Right lobe of liver (tissue), 6 donors: Measurements from ENCODE around the gene ZNF710. TPM values are rescaled to one million over a fixed set of nuclear protein-coding genes. Genes with fewer than 3 reads are reported as not detected.

Experiments
- ATAC-seq, 4 donors: fragments of 200-7000 bp; cut with Tn5 transposase; one replicate each; pipeline ENCODE4 v1.9.1; 2020; ENCODE audit warnings: mild to moderate bottlenecking in 4 of 4, moderate library complexity in 4 of 4
- DNase-seq, 3 donors: peaks; one replicate each; pipeline ENCODE4 v3.0.0-alpha.2; 2020
- H3K27ac ChIP-seq, 3 donors: fragments of 200-600 bp; one replicate each; pipeline ENCODE4 v1.8.0; 2022
- H3K27me3 ChIP-seq, 2 donors: fragments of 200-600 bp; one replicate each; pipeline ENCODE4 v1.8.0; 2022
- H3K36me3 ChIP-seq, 4 donors: fragments of 200-600 bp; sonication (generic) in 1 of 4; one replicate each; pipeline versions ENCODE4 v1.5.1 to v1.8.0; 2017 to 2022; ENCODE audit warnings: control low read depth in 1 of 4
- H3K4me1 ChIP-seq, 4 donors: fragments of 200-600 bp; sonication (generic) in 1 of 4; one replicate each; pipeline versions ENCODE4 v1.5.1 to v1.8.0; 2017 to 2022; ENCODE audit warnings: control low read depth in 1 of 4
- H3K4me3 ChIP-seq, 3 donors: fragments of 200-600 bp; one replicate each; pipeline ENCODE4 v1.8.0; 2022
- H3K9me3 ChIP-seq, 4 donors: fragments of 200-600 bp; sonication (generic) in 1 of 4; one replicate each; pipeline versions ENCODE4 v1.5.1 to v1.8.0; 2017 to 2022; ENCODE audit warnings: control low read depth in 1 of 4
- POLR2A ChIP-seq: fragments of 450-650 bp; IDR thresholded peaks from one replicate; pipeline ENCODE4 v1.6.1; 2017; ENCODE audit warnings: antibody characterized with exemption, mild to moderate bottlenecking
- WGBS: methylation state at CpG from one replicate; pipeline ENCODE4 v1.1.6; 2018; ENCODE audit warnings: low coverage, low lambda C conversion rate; ENCODE audit not compliant: insufficient coverage; ENCODE audit errors: missing lambda C conversion rate; 5-methylcytosine and 5-hydroxymethylcytosine counted together
- intact Hi-C, 2 donors: fragments of 100-400 bp; cut with DNase I; formaldehyde crosslinking; loops; one replicate each; pipeline versions ENCODE4 v1.11.2 to v1.14.1; 2022
- total RNA-seq, 6 experiments: library from RNA; depleted of rRNA in 2 of 6; stranded (reverse); fragments of >200 nt in 2 of 6; fragmentation: NEBNext Ultra II Directional in 3 of 6; extraction: Animal tissue kit (Norgen Biotek cat#: 25700) in 3 of 6; gene quantifications; one replicate each; pipeline versions ENCODE4 v1.1.0 to v1.2.4, GENCODE V29; 2016 to 2023
- TF ChIP-seq, protein P1 (sequence below), 4 donors: fragments of 200-600 bp in 3 of 4; fragments of 450-650 bp in 1 of 4; IDR thresholded peaks; one replicate each; pipeline versions ENCODE4 v1.5.1 to v1.8.0; 2016 to 2022; ENCODE audit warnings: antibody characterized with exemption in 4 of 4, mild to moderate bottlenecking in 2 of 4
- donor health status: DM: no; HTN: yes; CAD: no.
- donor health status: DM: no; HTN: no; CAD: no.
- donor health status: DM: no; HTN: no; CAD: no.
- donor health status: DM: no; HTN: yes; CAD: no.
- donor health status: DM: no; HTN: yes; CAD: no.

Gene ZNF710
- total RNA-seq, 6 experiments from 2014 or later, result 4.7 to 17.1 (median 7.4) TPM

DNA sequence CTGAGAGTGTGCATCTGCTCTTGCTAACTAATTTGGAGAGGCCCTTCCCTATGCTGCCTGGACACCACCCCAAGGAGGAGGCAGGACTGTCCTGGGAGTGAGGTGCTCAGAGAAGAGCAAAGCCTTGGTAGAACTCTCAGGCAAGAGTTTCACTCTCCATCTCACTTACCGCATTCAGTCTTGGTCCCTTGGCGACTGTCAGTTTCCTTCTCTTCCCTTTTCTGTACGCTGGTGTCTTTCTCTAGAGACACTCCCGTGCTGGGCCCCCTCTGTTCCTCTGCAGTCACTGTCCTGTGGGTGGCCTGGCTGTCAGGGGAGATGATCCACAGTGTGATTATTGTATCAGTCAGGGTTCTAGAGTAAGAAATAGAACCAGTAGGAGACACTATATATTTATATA lies 57.2 kb downstream of the ZNF710 start:
- H3K9me3 ChIP-seq, result no peaks in the 10 kb centered on the region
- H3K4me1 ChIP-seq, result peaks cover 0 to 16% (median 5%) of the 10 kb centered on the region in 4 donors
- no peaks in the 10 kb centered on the region for H3K36me3 ChIP-seq
- intact Hi-C loops, result no loop called here
- no peaks in the 10 kb centered on the region for H3K27me3 ChIP-seq
- no peak overlapping the region for H3K4me3 ChIP-seq
- DNase-seq (no peak), ATAC-seq (peak in 1 of 4 donors; percentile 5)
- H3K27ac ChIP-seq, result peak overlapping the region in 2 of 3 donors; percentile 29 to 51
- TF ChIP-seq, protein P1, sequence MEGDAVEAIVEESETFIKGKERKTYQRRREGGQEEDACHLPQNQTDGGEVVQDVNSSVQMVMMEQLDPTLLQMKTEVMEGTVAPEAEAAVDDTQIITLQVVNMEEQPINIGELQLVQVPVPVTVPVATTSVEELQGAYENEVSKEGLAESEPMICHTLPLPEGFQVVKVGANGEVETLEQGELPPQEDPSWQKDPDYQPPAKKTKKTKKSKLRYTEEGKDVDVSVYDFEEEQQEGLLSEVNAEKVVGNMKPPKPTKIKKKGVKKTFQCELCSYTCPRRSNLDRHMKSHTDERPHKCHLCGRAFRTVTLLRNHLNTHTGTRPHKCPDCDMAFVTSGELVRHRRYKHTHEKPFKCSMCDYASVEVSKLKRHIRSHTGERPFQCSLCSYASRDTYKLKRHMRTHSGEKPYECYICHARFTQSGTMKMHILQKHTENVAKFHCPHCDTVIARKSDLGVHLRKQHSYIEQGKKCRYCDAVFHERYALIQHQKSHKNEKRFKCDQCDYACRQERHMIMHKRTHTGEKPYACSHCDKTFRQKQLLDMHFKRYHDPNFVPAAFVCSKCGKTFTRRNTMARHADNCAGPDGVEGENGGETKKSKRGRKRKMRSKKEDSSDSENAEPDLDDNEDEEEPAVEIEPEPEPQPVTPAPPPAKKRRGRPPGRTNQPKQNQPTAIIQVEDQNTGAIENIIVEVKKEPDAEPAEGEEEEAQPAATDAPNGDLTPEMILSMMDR (IDR thresholded peaks at IDR 0.05), result no peak
- no peak for TF ChIP-seq POLR2A
- WGBS, result 68% methylated on average over 3 of the region's 4 CpGs

DNA sequence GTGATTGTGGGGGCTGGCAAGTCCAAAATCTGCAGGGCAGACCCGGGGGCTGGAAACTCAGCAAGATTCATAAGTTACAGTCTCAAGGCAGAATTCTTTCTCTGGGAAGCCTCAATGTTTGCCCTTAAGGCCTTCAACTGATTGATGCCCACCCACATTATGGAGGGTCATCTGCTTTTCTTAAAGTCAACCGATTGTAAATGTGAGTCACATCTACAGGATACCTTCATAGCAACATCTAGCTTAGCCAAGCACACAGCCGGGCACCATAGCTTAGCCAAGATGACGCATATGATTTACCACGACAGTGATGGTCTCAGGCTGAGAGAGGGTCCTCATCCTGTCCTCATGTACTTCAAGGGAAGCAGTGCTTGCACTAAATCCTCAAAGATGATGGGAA lies 57.7 kb downstream of the ZNF710 start:
- WGBS, result 78% methylated on average over 2 of the region's 5 CpGs
- Histone ChIP-seq H3K4me1 (peaks cover 0 to 16% (median 5%) of the 10 kb centered on the region in 4 donors), H3K36me3 (no peaks in the 10 kb centered on the region), H3K4me3 (no peak overlapping the region), H3K9me3 (no peaks in the 10 kb centered on the region), H3K27ac (peak overlapping the region; percentile 15 to 63 (median 61)), H3K27me3 (no peaks in the 10 kb centered on the region)
- intact Hi-C loops, result no loop called here
- no peak for DNase-seq
- no peak for TF ChIP-seq POLR2A
- TF ChIP-seq, protein P1 (IDR thresholded peaks at IDR 0.05), result no peak
- no peak for ATAC-seq

DNA sequence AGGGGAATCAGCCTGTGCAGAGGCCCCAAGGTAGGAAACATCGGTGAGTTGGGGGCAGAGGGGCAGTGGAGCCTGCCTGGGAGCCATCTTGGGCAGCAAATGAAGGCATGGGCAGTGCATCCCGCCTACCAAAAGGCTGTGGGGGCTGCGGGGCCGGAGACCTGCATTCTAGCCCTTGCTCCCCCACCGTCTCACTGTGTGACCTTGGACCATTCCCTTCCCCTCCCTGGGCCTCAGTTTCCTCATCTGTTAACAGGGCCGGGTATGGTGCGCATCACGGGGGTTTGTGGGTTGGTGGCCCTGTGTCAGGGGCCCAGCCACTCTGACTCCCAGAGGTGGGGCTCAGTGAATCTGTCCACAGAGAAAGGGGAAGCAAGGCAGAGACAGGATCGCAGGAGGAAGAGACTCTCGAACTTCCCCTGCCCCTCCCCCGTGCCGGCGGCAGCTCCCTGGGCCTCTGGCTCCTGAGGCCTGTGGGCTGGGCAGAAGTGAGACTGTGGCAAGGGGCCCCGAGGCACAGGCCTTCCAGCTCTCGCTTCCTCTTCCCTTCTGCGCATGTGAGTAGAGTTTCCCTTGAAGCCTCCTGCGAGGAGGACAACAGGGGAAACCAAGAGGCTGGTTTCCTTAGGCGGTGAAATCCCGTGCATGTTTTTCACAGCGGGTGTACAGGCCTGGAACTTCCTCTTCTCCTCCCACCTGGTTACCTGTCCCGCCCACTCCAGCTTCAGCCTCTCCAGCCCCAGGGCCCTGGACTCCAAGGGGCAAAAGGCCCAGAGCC lies 58.3 kb downstream of the ZNF710 start:
- H3K36me3 ChIP-seq, result no peaks in the 10 kb centered on the region

DNA sequence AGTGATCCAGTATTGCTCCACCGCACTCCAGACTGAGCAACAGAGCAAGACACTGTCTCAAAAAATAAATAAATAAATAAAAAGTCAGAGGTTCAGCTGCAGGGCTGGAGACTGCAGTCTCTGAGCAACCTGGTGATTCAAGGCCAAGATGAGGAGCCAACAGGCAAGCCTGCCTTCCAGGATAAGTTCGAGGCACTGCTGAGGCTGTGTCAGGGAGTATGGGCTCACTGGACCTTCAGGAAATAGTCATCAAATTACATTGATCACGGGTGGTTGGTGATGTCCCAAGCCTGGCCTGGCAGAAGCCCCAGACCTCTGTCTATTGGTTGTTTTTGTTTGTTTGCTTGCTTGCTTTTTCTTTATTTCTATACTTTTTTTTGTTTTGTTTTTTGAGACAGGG lies 59.7 kb downstream of the ZNF710 start:
- Histone ChIP-seq H3K27ac (peak overlapping the region in 2 of 3 donors; percentile 37 to 69), H3K36me3 (no peaks in the 10 kb centered on the region), H3K4me3 (no peak overlapping the region), H3K27me3 (no peaks in the 10 kb centered on the region), H3K4me1 (peaks cover 0 to 2% (median 0%) of the 10 kb centered on the region in 4 donors), H3K9me3 (no peaks in the 10 kb centered on the region)
- TF ChIP-seq, protein P1 (IDR thresholded peaks at IDR 0.05), result no peak
- no peak for TF ChIP-seq POLR2A
- 8% methylated on average over 2 of the region's 3 CpGs for WGBS
- DNase-seq, result no peak
- intact Hi-C loops, result loop anchor here in 1 of 2 donors (10.0 kb wide), 1 partner anchor 156 kb away; no protein-coding TSS in a partner anchor
- ATAC-seq, result no peak

More for the DNA sequence above, 58.3 kb downstream of the ZNF710 start:
- no peak for TF ChIP-seq POLR2A
- TF ChIP-seq, protein P1 (IDR thresholded peaks at IDR 0.05), result no peak
- intact Hi-C loops, result no loop called here
- Histone ChIP-seq H3K9me3 (no peaks in the 10 kb centered on the region), H3K4me3 (no peak overlapping the region), H3K27ac (peak overlapping the region; percentile 15 to 69 (median 61)), H3K4me1 (peaks cover 0 to 13% (median 3%) of the 10 kb centered on the region in 4 donors), H3K27me3 (no peaks in the 10 kb centered on the region)
- ATAC-seq (peak; percentile 56 to 69 (median 66)), DNase-seq (peak; percentile 80 to 89 (median 80))
- 18% methylated on average over 2 of the region's 21 CpGs for WGBS
